ENCODE measurements around the gene ZIC5.

ZIC5 gene

GRCh38 chr13:99987154-99988019 lies 15.8 kb upstream of the ZIC5 start:
- no peak for DNase-seq

DNA sequence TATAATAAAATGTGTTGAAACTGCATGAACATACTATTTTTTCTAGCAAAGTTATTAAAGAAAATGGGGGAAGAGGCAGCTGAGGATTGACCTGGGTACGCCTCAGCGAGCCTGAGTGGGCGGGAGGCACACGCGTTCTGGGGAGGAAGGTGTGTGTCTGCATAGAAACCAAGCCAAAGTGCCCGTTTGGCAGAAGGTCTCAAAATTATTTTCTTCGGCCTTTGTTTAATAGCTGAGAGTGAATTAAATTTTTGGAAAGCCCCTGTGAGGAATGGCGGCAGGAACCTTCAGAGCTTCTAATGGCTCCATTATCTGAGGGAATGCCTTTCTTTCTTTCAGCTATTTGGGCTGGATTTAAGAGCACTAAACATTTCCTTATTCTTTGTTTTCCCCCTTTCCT lies 15.2 kb upstream of the ZIC5 start:
- DNase-seq = no peak

DNA sequence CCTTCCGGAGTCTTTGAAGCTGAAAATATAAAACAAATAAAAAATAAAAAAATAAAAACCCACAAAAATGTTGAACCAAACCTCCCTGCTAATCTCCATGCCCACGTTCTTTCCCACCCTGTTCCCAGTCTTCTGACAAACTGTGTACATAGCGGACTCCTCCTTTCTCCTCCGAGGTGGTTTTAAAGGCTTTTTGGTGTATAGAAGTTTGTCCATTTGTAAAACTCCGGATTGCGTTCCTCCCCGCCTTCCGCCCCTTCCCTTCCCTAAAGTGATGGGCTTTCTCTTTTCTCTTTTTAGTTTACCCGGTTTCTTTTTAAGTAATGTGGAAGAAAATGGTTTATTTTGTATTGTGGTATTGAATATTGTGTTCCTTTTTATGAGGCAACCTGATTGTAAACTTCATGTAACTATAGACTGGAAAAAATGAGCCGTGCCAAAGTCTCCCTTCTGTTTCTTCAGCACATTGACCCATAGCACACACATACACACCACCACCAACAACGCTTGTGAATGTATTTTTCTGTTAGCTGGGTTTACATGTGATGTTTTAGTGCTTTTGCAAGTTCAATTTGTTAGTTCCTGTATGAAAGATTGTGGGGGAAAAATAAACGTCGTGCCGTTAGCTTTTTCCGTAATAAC lies 14.4 kb upstream of the ZIC5 start:
- no peak for DNase-seq

GRCh38 chr13:99985241-99985874 lies 13.8 kb upstream of the ZIC5 start:
- no peak for DNase-seq

DNA sequence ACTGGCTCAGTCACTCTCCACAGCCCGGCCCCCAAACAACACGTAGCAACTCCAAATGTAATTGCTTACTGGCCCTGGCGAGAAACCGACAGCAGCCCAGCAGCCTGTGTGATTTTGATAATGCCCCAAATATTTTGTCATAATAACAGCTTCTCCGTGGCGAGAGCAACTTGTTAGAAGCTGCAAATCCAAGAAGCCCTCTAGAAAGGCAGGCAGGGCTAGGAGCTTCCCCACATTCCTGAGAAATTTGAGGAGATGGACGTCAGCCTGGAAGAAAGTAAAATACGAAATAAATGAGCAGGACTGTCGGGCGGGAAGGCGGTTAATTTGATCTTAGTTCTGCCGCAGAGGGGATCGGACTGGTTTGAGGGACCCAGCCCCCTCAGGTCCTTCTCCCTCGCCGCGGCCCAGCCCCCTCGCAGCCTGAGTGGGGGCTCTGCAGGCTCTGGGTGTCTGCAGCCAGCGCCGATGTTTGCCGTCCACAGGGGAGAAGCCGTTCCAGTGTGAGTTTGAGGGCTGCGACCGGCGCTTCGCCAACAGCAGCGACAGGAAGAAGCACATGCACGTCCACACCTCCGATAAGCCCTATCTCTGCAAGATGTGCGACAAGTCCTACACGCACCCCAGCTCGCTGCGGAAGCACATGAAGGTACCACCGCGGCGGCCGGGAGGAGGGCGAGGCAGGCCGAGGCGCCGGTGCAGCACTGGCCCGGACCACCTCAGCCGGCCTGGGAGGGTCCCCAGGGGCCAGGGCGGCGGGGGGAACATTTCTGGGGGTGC lies 13.1 kb upstream of the ZIC5 start:
- DNase-seq = peak in 2 of 6 experiments; percentile 26 to 33

GRCh38 chr13:99983499-99984401 lies 12.2 kb upstream of the ZIC5 start:
- DNase-seq = peak in 1 of 6 experiments; percentile 35

GRCh38 chr13:99982731-99983498 lies 11.3 kb upstream of the ZIC5 start:
- peak in 1 of 6 experiments; percentile 24 for DNase-seq

GRCh38 chr13:99982036-99982730 lies 10.6 kb upstream of the ZIC5 start:
- peak in 3 of 6 experiments; percentile 26 to 46 (median 31) for DNase-seq

DNA sequence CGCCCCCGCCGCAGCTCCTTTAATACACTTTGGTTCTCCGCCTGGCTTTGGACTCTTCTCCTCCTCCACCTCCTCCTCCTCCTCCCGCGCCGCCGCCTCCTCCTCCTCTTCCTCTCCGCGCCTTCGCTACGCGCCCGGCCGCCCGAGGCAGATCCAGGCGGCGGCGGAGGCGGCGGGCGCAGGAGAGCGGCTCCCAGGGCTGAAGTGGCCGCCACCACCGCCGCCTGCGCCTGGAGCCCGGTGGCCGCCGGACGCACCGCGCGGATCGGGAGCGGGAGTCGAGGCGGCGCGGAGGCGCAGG lies 10.1 kb upstream of the ZIC5 start, which contains the start of gene ZIC2:
TSS of gene ZIC2 (plus strand) at position 50 of the 301 bp plus-strand sequence. CDS start 281 bp downstream, outside the sequence.
- DNase-seq = no peak

DNA sequence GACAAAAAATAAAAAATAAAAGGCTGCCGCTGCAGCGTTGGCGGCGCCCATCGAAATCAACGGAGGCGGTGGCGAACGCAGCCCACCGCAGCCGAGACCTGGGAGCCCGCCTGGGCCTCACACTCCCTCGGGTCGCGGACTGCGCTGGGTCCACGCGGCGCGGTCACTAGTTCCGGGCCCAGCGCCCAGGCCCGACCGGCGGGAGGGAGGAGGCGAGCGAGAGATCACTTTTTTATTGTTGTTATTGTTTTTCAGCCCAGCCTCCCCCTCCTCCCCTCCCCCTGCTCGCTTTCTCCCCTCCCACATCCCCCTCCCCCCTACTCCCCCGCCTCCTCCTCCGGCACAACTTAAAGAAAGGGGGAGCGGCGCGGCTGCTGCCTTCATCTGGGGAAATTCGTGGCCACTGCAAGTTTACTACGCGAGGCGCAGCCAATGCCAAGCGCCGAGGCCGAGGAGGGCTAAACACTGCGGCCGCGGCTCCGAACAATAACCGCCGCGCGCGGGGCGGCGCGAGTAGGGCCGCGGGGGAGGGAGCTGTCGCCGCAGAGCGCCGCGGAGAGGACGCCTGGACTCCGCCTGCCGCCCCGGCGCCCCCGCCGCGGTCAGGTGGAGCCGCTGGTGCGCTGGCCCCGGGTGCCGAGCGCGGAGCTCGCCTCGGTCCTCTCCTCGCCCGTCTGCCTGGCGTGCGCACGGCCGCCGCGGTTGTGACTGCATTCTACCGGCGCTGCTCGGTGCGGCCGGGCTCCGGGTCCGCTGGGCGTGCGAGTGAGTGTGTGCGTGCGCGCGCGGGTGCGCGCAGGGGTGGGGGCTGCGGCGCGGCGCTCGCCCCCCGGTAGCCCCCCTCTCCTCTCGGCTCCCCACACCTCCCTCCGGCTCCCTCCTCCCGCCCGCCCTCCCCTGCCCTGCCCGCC lies 9.5 kb upstream of the ZIC5 start:
- peak in 1 of 6 experiments; percentile 40 for DNase-seq

- peak in 4 of 6 experiments; percentile 36 to 49 (median 45) for DNase-seq
Measured at GRCh38 chr13:99980201-99980823, 8.7 kb upstream of the ZIC5 start.

GRCh38 chr13:99979453-99980200 lies 8.1 kb upstream of the ZIC5 start:
- DNase-seq = peak in 1 of 6 experiments; percentile 30

GRCh38 chr13:99978799-99979452 lies 7.4 kb upstream of the ZIC5 start:
- DNase-seq = no peak

- DNase-seq = peak in 1 of 6 experiments; percentile 16
Measured at GRCh38 chr13:99977912-99978798, 6.6 kb upstream of the ZIC5 start.

GRCh38 chr13:99977334-99977911 lies 5.9 kb upstream of the ZIC5 start:
- no peak for DNase-seq

DNA sequence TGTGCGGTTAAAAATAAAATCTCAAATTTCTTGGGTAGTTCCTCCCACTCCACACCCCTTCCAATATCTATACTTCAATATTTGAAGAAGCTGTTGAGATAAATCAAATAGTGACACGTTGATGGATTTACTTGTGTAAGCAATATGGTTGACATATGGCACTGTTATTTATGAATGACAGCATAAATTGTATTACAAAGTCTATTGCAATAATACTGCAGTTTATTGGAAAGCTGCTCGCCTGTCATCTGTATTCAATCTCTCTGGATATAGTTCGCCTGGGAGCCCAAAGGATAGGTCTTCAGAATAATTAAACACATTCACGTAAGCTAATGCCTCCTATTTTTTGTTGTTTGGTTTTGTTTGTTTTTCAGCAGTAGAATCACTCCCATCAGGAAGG lies 5.0 kb upstream of the ZIC5 start:
- DNase-seq = no peak
